ENCODE results near the gene CAD. TPM values are rescaled to one million over a fixed set of nuclear protein-coding genes. Genes with fewer than 3 reads are reported as not detected.

The CAD gene
- total and polyA plus RNA-seq, 3 experiments from 2014 or later: 27.0 to 154 (median 147) TPM

- H3K4me1 Mint-ChIP-seq: peaks cover 2 to 5% (median 4%) of the 10 kb centered on the region in 3 donors
- no peaks in the 10 kb centered on the region for H3K36me3 Mint-ChIP-seq
These were observed 64.8 kb downstream of the CAD start, which contains the start of gene TRIM54 for GRCh38 chr2:27281855-27282559. TRIM54 (plus strand) TSS chr2:27282429; CDS start chr2:27282732, 303 bp downstream.

GRCh38 chr2:27282892-27283291, 65.7 kb downstream of the CAD start:
- Histone ChIP-seq H3K36me3 (ENCODE audit: insufficient read depth, low read length) (no peaks in the 10 kb centered on the region), H3K4me3 (ENCODE audit: low read length) (no peak overlapping the region), H3K27ac (ENCODE audit: low read depth, low read length) (no peak overlapping the region), H3K9me3 (ENCODE audit: low read length) (no peaks in the 10 kb centered on the region), H3K4me1 (ENCODE audit: insufficient read depth, low read length) (no peaks in the 10 kb centered on the region), H3K27me3 (ENCODE audit: insufficient read depth, low read length, poor library complexity, severe bottlenecking) (no peaks in the 10 kb centered on the region)
- H3K4me1 Mint-ChIP-seq: peaks cover 2 to 5% (median 4%) of the 10 kb centered on the region in 3 donors
- H3K4me3 Mint-ChIP-seq: no peak overlapping the region
- no peaks in the 10 kb centered on the region for H3K36me3 Mint-ChIP-seq
- DNase-seq: no peak
- CTCF ChIA-PET: interaction anchor here (0.7 to 4.7 kb wide), 5 partner anchors 20 to 322 kb away, joined by 3 to 84 read pairs (median 10); no protein-coding TSS in a partner anchor
- H3K27ac Mint-ChIP-seq: no peak overlapping the region
- POLR2A ChIA-PET: no interaction called here
- no peaks in the 10 kb centered on the region for H3K9me3 Mint-ChIP-seq
- H3K27me3 Mint-ChIP-seq: peaks cover 17 to 61% of the 10 kb centered on the region in 2 donors

More at GRCh38 chr2:27281855-27282559, 64.8 kb downstream of the CAD start, which contains the start of gene TRIM54:
- Mint-ChIP-seq H3K27ac (peak within 1 kb of the TSS in 1 of 8 donors; percentile 36), H3K9me3 (no peaks in the 10 kb centered on the region), H3K4me3 (no peak within 1 kb of the TSS), H3K27me3 (peaks cover 20 to 65% of the 10 kb centered on the region in 2 donors)
- ChIA-PET CTCF (interaction anchor here (1.2 to 4.7 kb wide), 4 partner anchors 17 to 321 kb away, joined by 10 to 84 read pairs (median 42); partner anchors contain the start of gene SLC30A3), POLR2A (interaction anchor here (0.6 kb wide), 1 partner anchor 201 kb away, joined by 4 read pairs; no protein-coding TSS in a partner anchor)
- H3K4me1 ChIP-seq (ENCODE audit: insufficient read depth, low read length): no peaks in the 10 kb centered on the region
- no peak within 1 kb of the TSS for H3K27ac ChIP-seq (ENCODE audit: low read depth, low read length)
- no peaks in the 10 kb centered on the region for H3K27me3 ChIP-seq (ENCODE audit: insufficient read depth, low read length, poor library complexity, severe bottlenecking)
- no peak for DNase-seq
- no peaks in the 10 kb centered on the region for H3K9me3 ChIP-seq (ENCODE audit: low read length)
- H3K4me3 ChIP-seq (ENCODE audit: low read length): no peak within 1 kb of the TSS
- H3K36me3 ChIP-seq (ENCODE audit: insufficient read depth, low read length): no peaks in the 10 kb centered on the region

- Histone ChIP-seq H3K36me3 (ENCODE audit: insufficient read depth, low read length) (no peaks in the 10 kb centered on the region), H3K27ac (ENCODE audit: low read depth, low read length) (no peak overlapping the region), H3K4me3 (ENCODE audit: low read length) (no peak overlapping the region), H3K4me1 (ENCODE audit: insufficient read depth, low read length) (no peaks in the 10 kb centered on the region), H3K27me3 (ENCODE audit: insufficient read depth, low read length, poor library complexity, severe bottlenecking) (no peaks in the 10 kb centered on the region), H3K9me3 (ENCODE audit: low read length) (no peaks in the 10 kb centered on the region)
- no peaks in the 10 kb centered on the region for H3K9me3 Mint-ChIP-seq
- H3K36me3 Mint-ChIP-seq: no peaks in the 10 kb centered on the region
- CTCF ChIA-PET: interaction anchor here (0.6 to 2.3 kb wide), 3 partner anchors 115 to 323 kb away, joined by 3 to 5 read pairs (median 3); no protein-coding TSS in a partner anchor
- POLR2A ChIA-PET: no interaction called here
- H3K4me1 Mint-ChIP-seq: peaks cover under 1 to 2% (median 1%) of the 10 kb centered on the region in 3 donors
- peaks cover 15 to 65% of the 10 kb centered on the region in 2 donors for H3K27me3 Mint-ChIP-seq
- no peak overlapping the region for H3K27ac Mint-ChIP-seq
- DNase-seq: no peak
- H3K4me3 Mint-ChIP-seq: no peak overlapping the region
These were observed 67.8 kb downstream of the CAD start for GRCh38 chr2:27284996-27285395.

GRCh38 chr2:27285481-27285880, 68.3 kb downstream of the CAD start:
- DNase-seq: no peak
- H3K36me3 ChIP-seq (ENCODE audit: insufficient read depth, low read length): no peaks in the 10 kb centered on the region
- no peaks in the 10 kb centered on the region for H3K27me3 ChIP-seq (ENCODE audit: insufficient read depth, low read length, poor library complexity, severe bottlenecking)
- no peak overlapping the region for H3K4me3 ChIP-seq (ENCODE audit: low read length)
- H3K27ac ChIP-seq (ENCODE audit: low read depth, low read length): no peak overlapping the region
- H3K9me3 Mint-ChIP-seq: no peaks in the 10 kb centered on the region
- peaks cover 15 to 60% of the 10 kb centered on the region in 2 donors for H3K27me3 Mint-ChIP-seq
- H3K36me3 Mint-ChIP-seq: no peaks in the 10 kb centered on the region
- H3K4me1 ChIP-seq (ENCODE audit: insufficient read depth, low read length): no peaks in the 10 kb centered on the region
- no peak overlapping the region for H3K27ac Mint-ChIP-seq
- no peaks in the 10 kb centered on the region for H3K9me3 ChIP-seq (ENCODE audit: low read length)
- H3K4me1 Mint-ChIP-seq: no peaks in the 10 kb centered on the region
- POLR2A ChIA-PET: no interaction called here
- CTCF ChIA-PET: interaction anchor here (0.9 to 2.3 kb wide), 2 partner anchors 116 to 324 kb away, joined by 3 to 5 read pairs; no protein-coding TSS in a partner anchor
- H3K4me3 Mint-ChIP-seq: no peak overlapping the region

GRCh38 chr2:27288610-27289009, 71.4 kb downstream of the CAD start:
- H3K27ac Mint-ChIP-seq: no peak overlapping the region
- H3K36me3 Mint-ChIP-seq: no peaks in the 10 kb centered on the region
- H3K27me3 ChIP-seq (ENCODE audit: insufficient read depth, low read length, poor library complexity, severe bottlenecking): no peaks in the 10 kb centered on the region
- POLR2A ChIA-PET: no interaction called here
- DNase-seq: no peak
- peaks cover 13 to 52% of the 10 kb centered on the region in 2 donors for H3K27me3 Mint-ChIP-seq
- no peak overlapping the region for H3K4me3 Mint-ChIP-seq
- no peaks in the 10 kb centered on the region for H3K9me3 ChIP-seq (ENCODE audit: low read length)
- H3K4me1 Mint-ChIP-seq: no peaks in the 10 kb centered on the region
- no peaks in the 10 kb centered on the region for H3K9me3 Mint-ChIP-seq
- H3K4me3 ChIP-seq (ENCODE audit: low read length): no peak overlapping the region
- no peaks in the 10 kb centered on the region for H3K36me3 ChIP-seq (ENCODE audit: insufficient read depth, low read length)
- no peaks in the 10 kb centered on the region for H3K4me1 ChIP-seq (ENCODE audit: insufficient read depth, low read length)
- CTCF ChIA-PET: interaction anchor here (1.5 to 3.3 kb wide), 3 partner anchors 9 to 24 kb away, joined by 5 to 19 read pairs (median 6); no protein-coding TSS in a partner anchor
- H3K27ac ChIP-seq (ENCODE audit: low read depth, low read length): no peak overlapping the region

GRCh38 chr2:27290549-27290948, 73.4 kb downstream of the CAD start:
- H3K27me3 Mint-ChIP-seq: peaks cover 6 to 42% of the 10 kb centered on the region in 2 donors
- no peak overlapping the region for H3K4me3 ChIP-seq (ENCODE audit: low read length)
- no peaks in the 10 kb centered on the region for H3K9me3 ChIP-seq (ENCODE audit: low read length)
- no peaks in the 10 kb centered on the region for H3K27me3 ChIP-seq (ENCODE audit: insufficient read depth, low read length, poor library complexity, severe bottlenecking)
- H3K9me3 Mint-ChIP-seq: no peaks in the 10 kb centered on the region
- POLR2A ChIA-PET: no interaction called here
- CTCF ChIA-PET: interaction anchor here (1.1 to 3.3 kb wide), 2 partner anchors 13 to 329 kb away, joined by 3 to 19 read pairs; no protein-coding TSS in a partner anchor
- H3K27ac Mint-ChIP-seq: no peak overlapping the region
- H3K4me1 ChIP-seq (ENCODE audit: insufficient read depth, low read length): no peaks in the 10 kb centered on the region
- no peaks in the 10 kb centered on the region for H3K4me1 Mint-ChIP-seq
- no peaks in the 10 kb centered on the region for H3K36me3 Mint-ChIP-seq
- H3K36me3 ChIP-seq (ENCODE audit: insufficient read depth, low read length): no peaks in the 10 kb centered on the region
- H3K27ac ChIP-seq (ENCODE audit: low read depth, low read length): no peak overlapping the region
- no peak for DNase-seq
- no peak overlapping the region for H3K4me3 Mint-ChIP-seq

GRCh38 chr2:27291865-27292264, 74.7 kb downstream of the CAD start:
- H3K27me3 Mint-ChIP-seq: peaks cover 6 to 44% of the 10 kb centered on the region in 2 donors
- H3K4me3 ChIP-seq (ENCODE audit: low read length): no peak overlapping the region
- no peak overlapping the region for H3K27ac Mint-ChIP-seq
- no peaks in the 10 kb centered on the region for H3K36me3 ChIP-seq (ENCODE audit: insufficient read depth, low read length)
- CTCF ChIA-PET: interaction anchor here (1.0 to 2.7 kb wide), 2 partner anchors 11 to 330 kb away, joined by 3 to 16 read pairs; no protein-coding TSS in a partner anchor
- H3K4me1 Mint-ChIP-seq: no peaks in the 10 kb centered on the region
- DNase-seq: no peak
- H3K27ac ChIP-seq (ENCODE audit: low read depth, low read length): no peak overlapping the region
- no peaks in the 10 kb centered on the region for H3K27me3 ChIP-seq (ENCODE audit: insufficient read depth, low read length, poor library complexity, severe bottlenecking)
- no peaks in the 10 kb centered on the region for H3K4me1 ChIP-seq (ENCODE audit: insufficient read depth, low read length)
- H3K36me3 Mint-ChIP-seq: no peaks in the 10 kb centered on the region
- no peaks in the 10 kb centered on the region for H3K9me3 Mint-ChIP-seq
- H3K4me3 Mint-ChIP-seq: no peak overlapping the region
- POLR2A ChIA-PET: no interaction called here
- H3K9me3 ChIP-seq (ENCODE audit: low read length): no peaks in the 10 kb centered on the region

All from CD8-positive, alpha-beta memory T cell (primary cell).